ENCODE results near the gene C17orf114.

GRCh38 chr17:4764595-4764994 lies 37.5 kb downstream of the C17orf114 start:
- no peak for TF ChIP-seq POLR2A (IDR thresholded peaks at IDR 0.05)
- TF ChIP-seq CTCF (IDR thresholded peaks at IDR 0.05) = peak in 1 of 3 experiments; percentile 2

Measured in testis (tissue), 2 donors.